NCI-H2196 treated with DMSO at 0.1 percent for 48 hours (cell line): ENCODE measurements around the gene UQCC2.

Experiments
- DNase-seq: peaks from one replicate; lab custom pipeline; 2025; ENCODE audit not compliant: unreplicated experiment; lab: John Stamatoyannopoulos, UW

The UQCC2 gene

GRCh38 chr6:33659986-33660385 lies 51.5 kb downstream of the UQCC2 start:
- no peak for DNase-seq

DNA sequence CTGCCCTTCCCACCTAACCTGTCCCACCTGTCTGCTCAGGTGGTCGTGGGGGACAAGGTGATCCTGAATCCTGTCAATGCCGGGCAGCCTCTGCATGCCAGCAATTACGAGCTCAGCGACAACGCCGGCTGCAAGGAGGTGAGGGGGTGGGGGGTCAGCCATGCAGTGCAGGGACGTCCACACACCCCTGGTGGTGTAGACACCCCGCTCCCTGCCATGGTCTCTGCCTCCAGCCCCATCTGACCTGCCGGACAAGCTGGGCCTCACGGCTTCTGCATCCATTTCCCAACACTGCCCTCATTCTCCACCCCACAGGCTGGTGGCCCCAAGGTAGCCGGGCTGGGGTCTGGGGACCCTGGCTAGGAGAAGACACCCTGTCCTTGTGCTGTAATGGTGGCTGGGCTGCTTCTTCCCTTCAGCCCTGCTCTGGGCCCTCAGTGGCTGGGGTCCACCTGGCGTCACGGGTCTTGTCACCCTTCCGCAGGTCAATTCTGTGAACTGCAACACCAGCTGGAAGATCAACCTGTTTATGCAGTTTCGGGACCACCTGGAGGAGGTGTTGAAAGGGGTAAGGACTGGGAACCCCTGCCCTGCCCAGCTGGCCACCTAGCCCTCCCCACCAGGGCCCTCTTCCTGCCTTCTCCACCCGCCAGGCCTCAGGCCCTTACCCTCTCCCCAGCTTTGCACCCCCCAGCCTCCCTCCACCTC lies 52.4 kb downstream of the UQCC2 start:
- DNase-seq: no peak

DNA sequence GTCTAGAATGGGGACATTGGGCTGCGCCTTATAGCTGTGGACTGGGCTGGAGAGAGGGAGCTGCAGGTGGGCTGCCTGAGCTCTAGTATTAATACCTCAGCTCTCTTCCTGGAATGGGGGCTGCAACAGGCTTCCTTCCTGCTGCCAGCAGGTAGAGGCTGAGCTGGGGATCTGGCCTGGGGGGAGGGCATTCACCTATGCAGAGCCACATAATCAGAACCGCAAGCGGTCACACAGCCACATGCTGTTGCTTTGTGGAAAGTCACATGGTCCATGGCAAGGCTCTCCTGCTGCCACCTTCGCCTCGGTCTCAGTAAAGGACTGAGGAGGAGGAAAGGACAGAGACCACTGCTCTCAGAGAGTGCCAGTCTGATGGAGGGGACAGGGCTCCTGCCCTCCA lies 54.7 kb downstream of the UQCC2 start:
- DNase-seq: no peak

GRCh38 chr6:33654831-33655554 lies 56.5 kb downstream of the UQCC2 start:
- no peak for DNase-seq

GRCh38 chr6:33652002-33652401 lies 59.5 kb downstream of the UQCC2 start:
- DNase-seq: no peak

GRCh38 chr6:33651403-33651802 lies 60.1 kb downstream of the UQCC2 start:
- DNase-seq: no peak
